Keratinocyte (primary cell): ENCODE measurements around the gene TTBK1.

ENCODE experiments used
- EZH2 ChIP-seq: IDR thresholded peaks from one replicate; pipeline ENCODE4 v1.6.1; 2012; ENCODE audit warnings: inconsistent platforms, mild to moderate bottlenecking, low read length, moderate library complexity
- TF ChIP-seq, protein P1 (sequence below), 3 experiments: IDR thresholded peaks in 1 of 3; conservative IDR thresholded peaks in 1 of 3; optimal IDR thresholded peaks in 1 of 3; 2 replicates in 2 of 3; 3 replicates in 1 of 3; pipeline versions ENCODE3 to v1.5.1; 2011; ENCODE audit warnings: low read length in 3 of 3, mild to moderate bottlenecking in 3 of 3, moderate library complexity in 2 of 3, control low read depth in 1 of 3, inconsistent platforms in 1 of 3; ENCODE audit not compliant: insufficient read depth in 2 of 3; ENCODE audit errors: extremely low read depth in 1 of 3

DNA sequence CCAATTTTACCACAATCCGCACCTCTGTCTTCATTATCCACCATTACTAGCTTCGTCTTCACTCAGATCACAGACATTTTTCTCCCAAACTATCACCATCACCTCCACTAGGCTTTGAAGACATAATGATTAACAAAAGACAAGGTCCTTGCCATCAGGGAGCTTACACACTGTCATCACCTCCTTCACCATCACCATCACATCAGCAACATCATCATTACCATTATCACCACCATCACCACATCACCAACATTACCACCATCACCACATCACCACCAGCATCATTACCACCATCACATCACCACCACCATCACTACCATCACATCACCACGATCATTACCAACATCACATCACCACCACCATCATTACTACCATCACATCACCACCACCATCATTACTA, 50.4 kb downstream of the TTBK1 start:
- TF ChIP-seq, protein P1, sequence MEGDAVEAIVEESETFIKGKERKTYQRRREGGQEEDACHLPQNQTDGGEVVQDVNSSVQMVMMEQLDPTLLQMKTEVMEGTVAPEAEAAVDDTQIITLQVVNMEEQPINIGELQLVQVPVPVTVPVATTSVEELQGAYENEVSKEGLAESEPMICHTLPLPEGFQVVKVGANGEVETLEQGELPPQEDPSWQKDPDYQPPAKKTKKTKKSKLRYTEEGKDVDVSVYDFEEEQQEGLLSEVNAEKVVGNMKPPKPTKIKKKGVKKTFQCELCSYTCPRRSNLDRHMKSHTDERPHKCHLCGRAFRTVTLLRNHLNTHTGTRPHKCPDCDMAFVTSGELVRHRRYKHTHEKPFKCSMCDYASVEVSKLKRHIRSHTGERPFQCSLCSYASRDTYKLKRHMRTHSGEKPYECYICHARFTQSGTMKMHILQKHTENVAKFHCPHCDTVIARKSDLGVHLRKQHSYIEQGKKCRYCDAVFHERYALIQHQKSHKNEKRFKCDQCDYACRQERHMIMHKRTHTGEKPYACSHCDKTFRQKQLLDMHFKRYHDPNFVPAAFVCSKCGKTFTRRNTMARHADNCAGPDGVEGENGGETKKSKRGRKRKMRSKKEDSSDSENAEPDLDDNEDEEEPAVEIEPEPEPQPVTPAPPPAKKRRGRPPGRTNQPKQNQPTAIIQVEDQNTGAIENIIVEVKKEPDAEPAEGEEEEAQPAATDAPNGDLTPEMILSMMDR (optimal IDR thresholded peaks at IDR 0.05 in 1 of 3, IDR thresholded peaks at IDR 0.05 in 1 of 3, conservative IDR thresholded peaks at IDR 0.05 in 1 of 3; ENCODE audit: extremely low read depth in 1 of 3, insufficient read depth in 2 of 3, low read length in 3 of 3): no peak
- no peak for TF ChIP-seq EZH2
